K562 (cell line): Measurements from ENCODE around the gene CACNA1C. TPM values are rescaled to one million over a fixed set of nuclear protein-coding genes. Genes with fewer than 3 reads are reported as not detected.

Source experiments
- ATF2 ChIP-seq: sonication (generic); formaldehyde crosslinking; IDR thresholded peaks from 2 replicates; pipeline ENCODE4 v1.8.1; 2022; ENCODE audit warnings: missing genetic modification reagents
- ATF4 ChIP-seq: fragments of 450-650 bp; formaldehyde crosslinking; IDR thresholded peaks from 2 replicates; pipeline ENCODE4 v1.4.0; 2022; ENCODE audit warnings: mild to moderate bottlenecking, moderate library complexity
- CREB5 ChIP-seq: fragments of 250-450 bp; sonication (Bioruptor Pico); IDR thresholded peaks from 2 replicates; pipeline ENCODE4 v1.5.0; 2020; ENCODE audit warnings: mild to moderate bottlenecking
- CREBBP ChIP-seq: IDR thresholded peaks from one replicate; pipeline ENCODE4 v1.6.1; 2012; ENCODE audit warnings: low read depth, mild to moderate bottlenecking, control low read depth, inconsistent platforms, low read length
- FOXA3 ChIP-seq, 2 experiments: fragments of 450-650 bp in 1 of 2; sonication (generic) in 1 of 2; formaldehyde crosslinking; IDR thresholded peaks in 1 of 2; conservative IDR thresholded peaks in 1 of 2; 2 replicates each; pipeline versions ENCODE4 v1.4.0 to v1.8.0; 2020 to 2022; ENCODE audit warnings: mild to moderate bottlenecking in 2 of 2, missing genetic modification reagents in 1 of 2
- HES1 ChIP-seq: fragments of 450-650 bp; IDR thresholded peaks from 2 replicates; pipeline ENCODE4 v1.6.1; 2016; ENCODE audit warnings: low read depth, mild to moderate bottlenecking, moderate library complexity
- HMGXB4 ChIP-seq: sonication (generic); formaldehyde crosslinking; IDR thresholded peaks from 2 replicates; pipeline ENCODE4 v1.8.1; 2023; ENCODE audit warnings: mild to moderate bottlenecking, missing genetic modification reagents
- PBX2 ChIP-seq, 2 experiments: IDR thresholded peaks in 1 of 2; conservative IDR thresholded peaks in 1 of 2; 2 replicates each; pipeline ENCODE4 v1.6.1; 2016; ENCODE audit warnings: low read depth in 2 of 2, mild to moderate bottlenecking in 1 of 2, missing compliant biosample characterization in 1 of 2, missing genetic modification characterization in 1 of 2, moderate library complexity in 1 of 2
- RFX1 ChIP-seq: fragments of 450-650 bp; IDR thresholded peaks from 2 replicates; pipeline ENCODE4 v1.6.1; 2016; ENCODE audit warnings: mild to moderate bottlenecking, moderate library complexity
- ZNF551 ChIP-seq: fragments of 250-450 bp; sonication (Bioruptor Pico); IDR thresholded peaks from 2 replicates; pipeline ENCODE4 v1.5.0; 2021; ENCODE audit warnings: mild to moderate bottlenecking, moderate library complexity
- polyA plus RNA-seq, 8 experiments: library from polyadenylated mRNA; depleted of rRNA in 4 of 8; stranded (reverse) in 5 of 8; unstranded in 3 of 8; fragments of >200 nt; fragmentation: Nextera tagmentation in 2 of 8; fragmentation: Illumina TruSeq in 1 of 8; extraction: Ambion mirVana in 2 of 8; extraction: Trizol in 1 of 8; gene quantifications; 2 replicates each; pipeline versions ENCODE4 v1.2.1 to v1.2.3, GENCODE V29; 2011 to 2014; ENCODE audit warnings: inconsistent platforms in 1 of 8, missing spikeins in 1 of 8
- total RNA-seq, 7 experiments: library from RNA; depleted of rRNA in 6 of 7; stranded (reverse); fragments of >200 nt in 6 of 7; fragmentation: Illumina TruSeq in 2 of 7; extraction: Trizol in 2 of 7; gene quantifications; 2 replicates each; pipeline versions ENCODE4 v1.2.1 to v1.2.3, GENCODE V29; 2011 to 2021; ENCODE audit warnings: low replicate concordance in 1 of 7

The CACNA1C gene
- total and polyA plus RNA-seq, 9 of the 15 experiments (the other 6 are each of a cell fraction or from before 2014, with no cell fraction given) = not detected

- TF ChIP-seq PBX2 (CRISPR knock-in tag; IDR thresholded peaks at IDR 0.05; ENCODE audit: low read depth) (no peak), PBX2 (tag; conservative IDR thresholded peaks at IDR 0.05; ENCODE audit: low read depth) (no peak), FOXA3 (CRISPR knock-in tag; conservative IDR thresholded peaks at IDR 0.05 in 1 of 2, IDR thresholded peaks at IDR 0.05 in 1 of 2) (no peak), CREB5 (CRISPR knock-in tag) (no peak), ATF4 (CRISPR knock-in tag) (no peak), ZNF551 (CRISPR knock-in tag) (no peak), RFX1 (no peak), HMGXB4 (CRISPR knock-in tag) (no peak), ATF2 (no peak), CREBBP (no peak), HES1 (no peak)
Observed at GRCh38 chr12:2435511-2435910, 382.7 kb downstream of the CACNA1C start (continued).
